ENCODE data around the gene ATP10D.

DNA sequence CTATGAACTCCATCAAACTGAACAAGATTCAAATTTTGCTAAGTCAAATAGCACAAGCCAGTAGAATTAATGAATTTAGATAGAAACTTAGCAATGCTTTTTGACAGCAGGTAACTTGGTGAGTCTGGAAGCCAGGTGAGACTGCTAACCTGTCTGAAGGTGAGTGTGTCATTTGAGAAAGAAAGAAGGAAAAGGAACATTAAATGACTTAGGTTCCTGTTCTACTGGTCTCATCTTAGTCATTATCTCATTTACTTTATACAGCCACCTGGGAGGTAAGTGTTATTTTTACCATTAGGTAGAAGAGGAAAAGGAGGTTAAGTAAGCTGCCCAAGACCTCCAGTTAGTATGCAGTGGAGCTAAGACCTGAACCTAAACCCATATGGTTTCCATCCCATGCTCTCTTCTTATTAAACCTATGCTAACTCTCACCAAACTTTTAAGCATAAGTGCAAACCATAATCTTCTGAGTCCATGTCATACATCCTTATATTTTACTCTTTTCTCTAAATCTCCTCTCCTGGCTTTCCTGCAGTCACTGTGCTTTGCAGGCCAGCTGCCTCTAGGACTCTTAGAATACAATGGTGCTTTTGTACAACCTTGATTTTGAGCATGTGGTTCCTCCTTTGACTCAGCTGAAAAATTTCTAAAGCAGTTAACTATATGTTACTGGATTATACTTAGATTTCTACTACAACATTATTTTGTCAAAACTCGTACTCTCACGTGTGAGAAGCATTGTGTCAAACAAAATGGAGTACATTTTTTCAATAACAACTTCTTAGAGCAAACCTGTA, 68.5 kb downstream of the ATP10D start:
- TF ChIP-seq JUND (IDR thresholded peaks at IDR 0.05) (no peak), EZH2 (IDR thresholded peaks at IDR 0.05) (no peak), POLR2A (IDR thresholded peaks at IDR 0.05; ENCODE audit: borderline replicate concordance, extremely low read depth, insufficient read depth, insufficient read length) (no peak), EZH2phosphoT487 (IDR thresholded peaks at IDR 0.05; ENCODE audit: borderline replicate concordance) (no peak), YY1 (IDR thresholded peaks at IDR 0.05; ENCODE audit: extremely low read depth, insufficient replicate concordance, low read depth, low read length) (no peak), CBX3 (IDR thresholded peaks at IDR 0.05; ENCODE audit: low read depth) (no peak), MAX (IDR thresholded peaks at IDR 0.05) (no peak), SIN3A (IDR thresholded peaks at IDR 0.05; ENCODE audit: low read depth) (no peak), ELF1 (IDR thresholded peaks at IDR 0.05; ENCODE audit: borderline replicate concordance, low read depth) (no peak)
- TF ChIP-seq, protein P1, sequence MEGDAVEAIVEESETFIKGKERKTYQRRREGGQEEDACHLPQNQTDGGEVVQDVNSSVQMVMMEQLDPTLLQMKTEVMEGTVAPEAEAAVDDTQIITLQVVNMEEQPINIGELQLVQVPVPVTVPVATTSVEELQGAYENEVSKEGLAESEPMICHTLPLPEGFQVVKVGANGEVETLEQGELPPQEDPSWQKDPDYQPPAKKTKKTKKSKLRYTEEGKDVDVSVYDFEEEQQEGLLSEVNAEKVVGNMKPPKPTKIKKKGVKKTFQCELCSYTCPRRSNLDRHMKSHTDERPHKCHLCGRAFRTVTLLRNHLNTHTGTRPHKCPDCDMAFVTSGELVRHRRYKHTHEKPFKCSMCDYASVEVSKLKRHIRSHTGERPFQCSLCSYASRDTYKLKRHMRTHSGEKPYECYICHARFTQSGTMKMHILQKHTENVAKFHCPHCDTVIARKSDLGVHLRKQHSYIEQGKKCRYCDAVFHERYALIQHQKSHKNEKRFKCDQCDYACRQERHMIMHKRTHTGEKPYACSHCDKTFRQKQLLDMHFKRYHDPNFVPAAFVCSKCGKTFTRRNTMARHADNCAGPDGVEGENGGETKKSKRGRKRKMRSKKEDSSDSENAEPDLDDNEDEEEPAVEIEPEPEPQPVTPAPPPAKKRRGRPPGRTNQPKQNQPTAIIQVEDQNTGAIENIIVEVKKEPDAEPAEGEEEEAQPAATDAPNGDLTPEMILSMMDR (IDR thresholded peaks at IDR 0.05 in 2 of 3, conservative IDR thresholded peaks at IDR 0.05 in 1 of 3; ENCODE audit: borderline replicate concordance in 1 of 3, insufficient read depth in 1 of 3, low read depth in 2 of 3, low read length in 2 of 3), result no peak
- TF ChIP-seq, protein P2, sequence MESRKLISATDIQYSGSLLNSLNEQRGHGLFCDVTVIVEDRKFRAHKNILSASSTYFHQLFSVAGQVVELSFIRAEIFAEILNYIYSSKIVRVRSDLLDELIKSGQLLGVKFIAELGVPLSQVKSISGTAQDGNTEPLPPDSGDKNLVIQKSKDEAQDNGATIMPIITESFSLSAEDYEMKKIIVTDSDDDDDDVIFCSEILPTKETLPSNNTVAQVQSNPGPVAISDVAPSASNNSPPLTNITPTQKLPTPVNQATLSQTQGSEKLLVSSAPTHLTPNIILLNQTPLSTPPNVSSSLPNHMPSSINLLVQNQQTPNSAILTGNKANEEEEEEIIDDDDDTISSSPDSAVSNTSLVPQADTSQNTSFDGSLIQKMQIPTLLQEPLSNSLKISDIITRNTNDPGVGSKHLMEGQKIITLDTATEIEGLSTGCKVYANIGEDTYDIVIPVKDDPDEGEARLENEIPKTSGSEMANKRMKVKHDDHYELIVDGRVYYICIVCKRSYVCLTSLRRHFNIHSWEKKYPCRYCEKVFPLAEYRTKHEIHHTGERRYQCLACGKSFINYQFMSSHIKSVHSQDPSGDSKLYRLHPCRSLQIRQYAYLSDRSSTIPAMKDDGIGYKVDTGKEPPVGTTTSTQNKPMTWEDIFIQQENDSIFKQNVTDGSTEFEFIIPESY (IDR thresholded peaks at IDR 0.05; ENCODE audit: extremely low read depth, insufficient replicate concordance, low read length), result no peak

Measured in HCT116 (cell line).